ENCODE measurements around the gene JAK2.

- TF ChIP-seq CTCF (IDR thresholded peaks at IDR 0.05) = no peak
- no peak for TF ChIP-seq POLR2A (IDR thresholded peaks at IDR 0.05)
- no peak for TF ChIP-seq POLR2AphosphoS5 (IDR thresholded peaks at IDR 0.05)
These were observed 45.9 kb upstream of the JAK2 start for GRCh38 chr9:4939118-4939561.
